ENCODE data around the gene KCNK6.

KCNK6 gene

DNA sequence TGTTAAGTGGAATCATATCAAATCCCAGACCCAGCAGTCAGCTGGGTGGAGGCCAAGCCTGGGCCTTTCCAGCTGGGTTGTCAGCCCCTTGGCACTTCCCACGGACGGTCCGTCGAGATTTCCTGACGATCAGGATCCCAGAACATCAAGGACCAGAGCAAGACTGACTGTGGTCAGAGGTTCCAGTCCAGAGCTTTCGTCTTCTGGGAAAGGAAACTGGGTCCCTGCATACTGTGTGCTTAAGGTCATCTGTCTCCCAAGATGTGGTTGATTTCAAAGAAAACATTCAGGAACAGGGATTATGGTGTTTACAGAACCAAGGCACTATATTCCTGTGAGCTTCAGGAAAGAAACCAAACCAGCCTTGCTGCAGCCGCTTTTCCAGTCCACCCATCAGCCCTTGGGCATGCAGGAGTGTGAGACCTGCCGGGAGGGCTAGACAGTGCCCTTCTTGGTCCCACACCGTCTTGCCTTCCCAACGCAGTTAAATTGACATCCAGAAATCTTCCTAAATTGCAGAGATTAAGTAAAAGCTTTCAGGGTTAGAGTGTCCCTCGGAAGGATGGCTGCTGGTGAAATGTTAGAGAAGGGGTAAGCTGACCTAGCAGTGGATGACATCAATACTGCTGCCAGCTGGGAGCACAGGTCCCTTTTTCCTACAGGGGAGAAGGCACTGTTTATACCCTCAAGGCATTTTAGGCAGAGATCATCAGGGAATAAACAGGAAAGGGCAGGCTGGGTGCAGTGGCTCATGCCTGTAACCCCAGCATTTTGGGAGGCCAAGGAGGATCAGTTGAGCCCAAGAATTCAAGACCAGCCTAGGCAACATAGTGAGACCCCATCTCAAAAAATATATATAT, 20.6 kb upstream of the KCNK6 start:
- DNase-seq (ENCODE audit: low spot score) = no peak

- DNase-seq (ENCODE audit: low spot score) = peak; percentile 97
Observed at GRCh38 chr19:38303517-38304351, 15.9 kb upstream of the KCNK6 start, which contains the start of gene C19orf33. Gene C19orf33 (plus strand): TSS chr19:38304251. CDS start chr19:38304262, 11 bp downstream.

DNA sequence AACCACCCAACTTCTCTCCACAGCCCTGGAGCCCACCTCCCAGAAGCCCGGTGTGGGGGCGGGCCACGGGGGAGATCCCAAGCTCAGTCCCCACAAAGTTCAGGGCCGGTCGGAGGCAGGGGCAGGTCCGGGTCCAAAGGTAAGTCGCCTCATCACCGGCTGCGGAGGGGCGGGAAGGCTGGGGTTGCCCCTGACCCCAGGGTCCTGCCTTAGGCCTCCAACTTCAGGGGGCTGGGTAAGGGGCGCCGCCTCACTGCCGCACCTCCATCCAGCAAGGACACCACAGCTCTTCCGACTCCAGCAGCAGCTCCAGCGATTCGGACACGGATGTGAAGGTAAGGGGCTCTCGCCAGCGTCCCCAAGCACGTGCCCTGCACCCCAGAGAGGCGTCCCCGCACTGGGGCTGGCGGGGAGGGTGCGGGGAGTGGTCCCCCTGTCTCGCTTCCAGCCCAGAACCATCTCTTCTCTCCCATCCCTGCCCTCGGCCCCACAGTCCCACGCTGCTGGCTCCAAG, 15.2 kb upstream of the KCNK6 start:
- DNase-seq (ENCODE audit: low spot score) = no peak

GRCh38 chr19:38304866-38305429, 14.7 kb upstream of the KCNK6 start:
- DNase-seq (ENCODE audit: low spot score) = peak; percentile 94

GRCh38 chr19:38306236-38306635, 13.4 kb upstream of the KCNK6 start:
- no peak for DNase-seq (ENCODE audit: low spot score)

DNA sequence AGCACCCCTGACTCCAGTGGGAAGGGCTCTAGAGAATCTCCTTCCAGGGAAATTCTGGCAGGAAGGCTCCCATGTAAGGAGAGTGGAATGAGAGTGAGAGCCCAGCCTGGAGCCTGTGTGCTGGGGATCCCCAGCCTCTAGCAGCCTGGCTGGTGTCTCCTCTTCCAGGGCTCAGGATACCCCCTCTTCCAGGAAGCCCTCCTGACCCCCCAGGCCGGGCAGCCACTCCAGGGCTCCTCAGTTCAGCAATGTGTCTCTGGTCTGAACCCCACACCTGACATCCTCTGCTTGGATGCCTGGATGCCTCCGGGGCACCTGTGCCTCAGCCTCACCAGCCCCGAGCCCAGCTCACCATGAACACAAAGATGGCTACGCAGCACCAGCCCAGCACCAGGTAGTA, 12.6 kb upstream of the KCNK6 start:
- no peak for DNase-seq (ENCODE audit: low spot score)

DNA sequence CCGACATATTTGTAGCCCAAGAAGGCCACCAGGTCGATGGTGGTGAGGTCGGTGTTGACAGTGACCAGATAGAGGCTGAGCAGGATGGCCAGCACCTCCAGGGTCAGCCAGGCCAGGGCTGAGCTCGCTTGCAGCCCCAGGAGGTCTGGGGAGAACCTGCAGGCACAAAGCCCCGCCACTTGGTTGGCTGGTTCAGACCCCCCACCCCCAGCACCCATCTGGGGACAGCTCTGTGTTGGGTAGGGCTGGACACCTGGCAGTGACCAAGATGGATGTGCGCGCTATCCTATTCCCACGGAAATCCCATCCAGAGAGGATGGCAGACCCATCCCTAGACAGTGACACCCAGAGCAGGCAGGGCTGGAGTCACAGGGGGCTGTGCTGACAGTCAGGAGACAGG, 12.0 kb upstream of the KCNK6 start:
- no peak for DNase-seq (ENCODE audit: low spot score)

- no peak for DNase-seq (ENCODE audit: low spot score)
Observed at GRCh38 chr19:38308006-38308766, 11.5 kb upstream of the KCNK6 start.

GRCh38 chr19:38308926-38309614, 10.6 kb upstream of the KCNK6 start:
- no peak for DNase-seq (ENCODE audit: low spot score)

GRCh38 chr19:38309615-38310278, 9.9 kb upstream of the KCNK6 start:
- DNase-seq (ENCODE audit: low spot score) = no peak

DNA sequence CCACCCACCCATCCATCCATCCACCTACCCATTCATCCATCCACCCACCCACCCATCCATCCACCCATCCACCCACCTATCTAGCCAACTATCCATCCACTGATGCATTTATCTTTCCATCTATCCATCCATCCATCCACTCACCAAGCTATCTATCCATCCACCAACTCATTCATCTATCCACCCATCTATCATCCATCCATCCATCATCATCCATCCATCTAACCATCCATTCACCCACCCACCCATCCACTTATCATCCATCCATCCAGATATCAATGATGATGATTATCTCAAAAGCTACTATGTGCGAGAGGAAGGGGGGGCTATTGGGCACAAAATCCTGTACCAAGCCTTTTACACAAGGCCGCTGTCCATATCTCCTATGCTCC, 9.4 kb upstream of the KCNK6 start:
- no peak for DNase-seq (ENCODE audit: low spot score)

GRCh38 chr19:38310986-38311385, 8.7 kb upstream of the KCNK6 start:
- no peak for DNase-seq (ENCODE audit: low spot score)

DNA sequence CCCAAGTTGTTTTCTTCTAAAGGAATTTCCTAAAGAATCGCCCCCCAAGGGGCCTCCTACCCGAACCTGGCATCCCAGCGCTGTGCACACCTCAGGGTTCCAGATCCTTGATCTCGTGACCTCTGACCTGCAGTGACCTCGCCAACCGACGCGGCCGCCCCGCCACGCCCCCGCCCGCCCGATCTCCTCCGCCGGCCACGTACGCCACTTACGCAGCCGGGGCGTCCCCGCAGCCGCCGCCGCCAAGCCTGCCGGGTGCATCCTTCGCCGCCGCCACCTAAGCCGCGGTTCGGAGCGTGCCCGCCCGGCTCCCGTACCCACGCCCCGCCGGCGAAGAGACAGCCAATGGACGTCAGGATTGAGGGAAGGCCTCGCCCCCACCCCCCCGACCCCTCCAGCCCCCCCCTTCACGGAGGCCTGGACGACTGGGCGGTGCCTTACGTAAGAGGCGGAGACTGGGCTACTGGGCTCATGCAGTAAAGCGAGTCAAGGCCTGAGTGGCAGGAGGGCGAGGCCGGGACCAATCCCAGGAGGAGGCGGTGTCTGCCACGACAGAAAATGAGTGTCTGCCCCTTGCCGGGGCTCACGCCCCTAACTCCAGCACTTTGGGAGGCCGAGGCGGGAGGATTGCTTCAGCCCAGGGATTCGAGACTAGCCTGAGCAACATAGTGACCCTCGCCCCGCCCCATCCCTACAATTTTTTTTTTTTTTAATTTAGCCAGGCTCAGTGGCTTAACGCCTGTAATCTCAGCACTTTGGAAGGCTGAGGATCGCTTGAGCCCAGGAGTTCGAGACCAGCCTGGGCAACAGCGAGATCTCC, 3.8 kb upstream of the KCNK6 start, which contains the start of gene YIF1B:
TSS of gene YIF1B (minus strand) at position 291 of the 820 bp plus-strand sequence. CDS start at position 261, 30 bp downstream.
- DNase-seq (ENCODE audit: low spot score) = peak; percentile 96

DNA sequence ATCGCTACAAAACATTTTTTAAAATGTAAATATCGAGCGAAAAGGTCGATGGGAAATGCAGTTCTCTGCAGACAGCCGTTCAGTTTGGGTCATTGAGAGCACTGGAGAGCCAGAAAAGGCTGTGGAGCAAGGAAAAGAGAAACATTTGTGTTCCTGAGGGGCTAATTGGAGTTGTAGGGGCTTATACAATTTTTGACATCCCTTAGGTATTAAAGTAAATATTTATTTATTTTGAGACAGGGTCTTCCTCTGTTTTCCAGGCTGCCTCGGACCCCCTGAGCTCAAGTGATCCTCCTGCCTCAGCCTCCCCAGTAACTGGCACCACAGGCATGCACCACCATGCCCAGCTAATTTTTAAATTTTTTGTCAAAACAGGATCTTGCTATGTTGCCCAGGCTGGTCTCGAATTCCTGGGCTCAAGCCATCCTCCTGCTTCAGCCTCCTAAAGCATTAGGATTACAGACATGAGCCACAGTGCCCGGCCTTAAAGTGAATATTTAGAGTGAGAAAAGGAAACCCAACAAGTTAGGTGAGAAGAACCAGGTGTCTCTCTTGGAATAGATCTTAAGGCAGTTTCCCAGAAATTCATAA, 3.1 kb upstream of the KCNK6 start:
- DNase-seq (ENCODE audit: low spot score) = no peak

GRCh38 chr19:38317104-38317612, 2.5 kb upstream of the KCNK6 start:
- no peak for DNase-seq (ENCODE audit: low spot score)

GRCh38 chr19:38318660-38319059, 985 bp upstream of the KCNK6 start:
- no peak for DNase-seq (ENCODE audit: low spot score)

- no peak for DNase-seq (ENCODE audit: low spot score)
Observed at GRCh38 chr19:38320969-38321339, 1.3 kb downstream of the KCNK6 start.

DNA sequence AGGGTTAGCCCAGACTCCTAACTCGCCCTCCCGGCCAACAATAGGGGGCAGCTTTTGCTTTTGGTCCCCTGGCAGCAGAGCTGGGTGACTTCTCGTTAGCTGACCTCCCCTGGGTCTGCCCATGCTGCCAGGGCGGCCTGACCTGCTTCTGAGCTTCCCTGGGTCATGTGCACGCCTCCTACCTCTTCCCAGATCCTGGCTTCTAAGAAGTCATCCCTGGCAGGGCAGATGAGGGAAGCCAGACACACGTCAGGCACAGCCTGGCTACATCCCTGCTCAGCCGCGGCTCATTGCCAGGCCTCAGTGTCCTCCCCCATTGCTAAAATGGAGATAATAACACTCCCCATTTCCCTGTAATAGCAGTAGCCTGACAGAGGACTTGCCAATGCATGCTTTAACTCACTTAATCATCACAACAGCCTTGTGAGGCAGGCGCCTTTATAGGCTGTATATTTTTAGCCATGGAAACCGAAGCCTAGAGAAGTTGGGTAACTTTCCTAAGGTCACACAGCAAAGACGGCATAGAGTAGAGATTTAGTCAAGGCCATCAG, 2.1 kb downstream of the KCNK6 start:
- no peak for DNase-seq (ENCODE audit: low spot score)

DNA sequence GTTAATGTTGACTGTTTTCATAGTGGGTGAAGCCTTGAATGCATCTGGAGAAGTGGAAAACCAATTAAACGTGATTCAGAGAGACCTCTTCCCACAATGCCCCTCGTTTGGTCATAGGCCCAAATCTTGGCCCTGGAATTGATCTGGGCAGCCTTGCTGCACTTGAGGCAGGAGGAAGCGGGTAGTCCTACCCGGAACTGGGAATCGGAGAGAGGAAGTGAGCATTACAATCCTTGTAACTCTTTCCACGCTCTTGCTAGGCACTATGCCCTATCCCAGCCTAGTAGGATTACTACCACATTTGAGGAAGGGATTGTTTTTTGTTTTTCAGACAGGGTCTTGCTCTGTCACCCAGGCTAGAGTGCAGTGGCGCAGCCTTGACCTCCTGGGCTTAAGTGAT, 3.6 kb downstream of the KCNK6 start:
- no peak for DNase-seq (ENCODE audit: low spot score)

All from LoVo (cell line).